ENCODE results near the gene SREBF2. TPM values are rescaled to one million over a fixed set of nuclear protein-coding genes. Genes with fewer than 3 reads are reported as not detected.

SREBF2 gene
- total and polyA plus RNA-seq, 2 of the 13 experiments (the other 11 are each of a cell fraction or from before 2014, with no cell fraction given): 53.8 to 72.6 TPM

GRCh38 chr22:41815716-41816115 lies 17.2 kb upstream of the SREBF2 start:
- H3K36me3 ChIP-seq (replicated peaks in 1 of 2; ENCODE audit: control insufficient read depth in 1 of 2, insufficient read depth in 2 of 2, low read length in 2 of 2): peaks cover 2 to 46% of the 10 kb centered on the region in 2 experiments; a peak in 4 of 5 replicates
- no peaks in the 10 kb centered on the region for H3K9me3 ChIP-seq (ENCODE audit: low read length)
- intact Hi-C loops (cut with micrococcal nuclease; ENCODE audit: unreplicated experiment) (no loop called here), in situ Hi-C loops (cut with HindIII; ENCODE audit: extremely low pct_ligation_motif_present, low pct_unique_long_range_greater_than_20kb) (no loop called here)
- ChIA-PET POLR2A (interaction anchor here (1.2 to 2.2 kb wide), 2 partner anchors 15 to 17 kb away, joined by 4 to 5 read pairs; partner anchors contain the start of genes CCDC134 and SREBF2), CTCF (ENCODE audit: low intra/inter-chr PET ratio, low total read pairs) (no interaction called here)
- no peak overlapping the region for H3K27ac ChIP-seq (ENCODE audit: extremely low read length, insufficient read depth, low read length)
- no peak for ATAC-seq
- H3K27me3 ChIP-seq (ENCODE audit: control insufficient read depth in 1 of 2, insufficient read depth in 2 of 2, low read length in 2 of 2): no peaks in the 10 kb centered on the region
- no peak overlapping the region for H3K9ac ChIP-seq (ENCODE audit: insufficient read depth, low read depth, low read length)
- H3K4me3 ChIP-seq (replicated peaks in 1 of 3; ENCODE audit: insufficient read depth in 1 of 3, low read depth in 2 of 3, low read length in 3 of 3): no peak overlapping the region
- BruUV-seq (replicated peaks): no TSS peak
- no peak for FAIRE-seq
- no peak overlapping the region for H3K4me2 ChIP-seq (ENCODE audit: low read depth, low read length)
- H3K4me1 ChIP-seq (ENCODE audit: insufficient read depth, low read length): no peaks in the 10 kb centered on the region
- no peak for TF ChIP-seq MAX (IDR thresholded peaks at IDR 0.05)
- TF ChIP-seq JUN (CRISPR knock-in tag; IDR thresholded peaks at IDR 0.05): no peak
- no peak for TF ChIP-seq ZBTB20 (CRISPR knock-in tag; IDR thresholded peaks at IDR 0.05; ENCODE audit: borderline replicate concordance, low read depth)
- TF ChIP-seq AHDC1 (CRISPR knock-in tag; IDR thresholded peaks at IDR 0.05; ENCODE audit: borderline replicate concordance): no peak
- TF ChIP-seq ZNF83 (CRISPR knock-in tag; IDR thresholded peaks at IDR 0.05; ENCODE audit: borderline replicate concordance): no peak
- TF ChIP-seq NBN (conservative IDR thresholded peaks at IDR 0.05): no peak
- TF ChIP-seq ZSCAN12 (CRISPR knock-in tag; IDR thresholded peaks at IDR 0.05): no peak
- no peak overlapping the region for H2AFZ ChIP-seq (ENCODE audit: low read length)
- DNase-seq (ENCODE audit: low spot score): no peak
- 94% methylated on average over 3 of the region's 3 CpGs for WGBS (ENCODE audit: low lambda C conversion rate)
- H3K79me2 ChIP-seq (ENCODE audit: insufficient read depth, low read length): no peaks in the 10 kb centered on the region
- no peaks in the 10 kb centered on the region for H4K20me1 ChIP-seq (ENCODE audit: insufficient read depth, low read length)

Measured in HepG2 (cell line).